WTC11 (cell line): ENCODE measurements around the gene INO80E. TPM values are rescaled to one million over a fixed set of nuclear protein-coding genes. Genes with fewer than 3 reads are reported as not detected.

Experiments
- ATAC-seq: fragments of 200-7000 bp; cut with Tn5 transposase; 2 replicates; pipeline ENCODE4 v1.10.0; 2021; ENCODE audit warnings: mild to moderate bottlenecking, moderate library complexity
- CTCF ChIA-PET: fragments of 300-600 bp; sonication (Branson Sonifier 250); formaldehyde crosslinking; loops from one replicate; lab custom pipeline; 2021; ENCODE audit warnings: antibody characterized with exemption; lab: Charles Lee
- POLR2A ChIA-PET: fragments of 350-600 bp; sonication (Branson Sonifier 250); formaldehyde crosslinking; loops from one replicate; lab custom pipeline; 2021; ENCODE audit warnings: antibody characterized with exemption; lab: Charles Lee
- DNase-seq: peaks from one replicate; pipeline ENCODE4 v3.0.0; 2021; ENCODE audit warnings: low spot score
- H3K27ac Mint-ChIP-seq: 2 replicates; pipeline ENCODE4 v1.8.0; 2021; ENCODE audit warnings: mixed read lengths
- H3K27me3 Mint-ChIP-seq: 2 replicates; pipeline ENCODE4 v1.8.0; 2021; ENCODE audit warnings: low read depth, mild to moderate bottlenecking, moderate library complexity, mixed read lengths
- H3K36me3 Mint-ChIP-seq: 2 replicates; pipeline ENCODE4 v1.8.0; 2021; ENCODE audit warnings: mixed read lengths
- H3K4me1 Mint-ChIP-seq: 2 replicates; pipeline ENCODE4 v1.8.0; 2022; ENCODE audit warnings: mixed read lengths
- H3K4me3 Mint-ChIP-seq: 2 replicates; pipeline ENCODE4 v1.8.0; 2021; ENCODE audit warnings: mild to moderate bottlenecking, moderate library complexity, mixed read lengths
- H3K9me3 Mint-ChIP-seq: 2 replicates; pipeline ENCODE4 v1.8.0; 2021; ENCODE audit warnings: mixed read lengths
- ATF1 ChIP-seq: sonication (generic); formaldehyde crosslinking; IDR thresholded peaks from 2 replicates; pipeline ENCODE4 v1.8.1; 2023; ENCODE audit warnings: mild to moderate bottlenecking, moderate library complexity, missing genetic modification reagents
- ATF3 ChIP-seq: sonication (generic); formaldehyde crosslinking; conservative IDR thresholded peaks from 2 replicates; pipeline ENCODE4 v1.8.1; 2022; ENCODE audit warnings: mild to moderate bottlenecking, missing genetic modification reagents
- CBFB ChIP-seq: sonication (generic); formaldehyde crosslinking; IDR thresholded peaks from 2 replicates; pipeline ENCODE4 v1.8.1; 2022; ENCODE audit warnings: mild to moderate bottlenecking, low read depth, missing genetic modification reagents
- CREM ChIP-seq: sonication (generic); formaldehyde crosslinking; IDR thresholded peaks from 2 replicates; pipeline ENCODE4 v1.8.1; 2022; ENCODE audit warnings: mild to moderate bottlenecking, missing genetic modification reagents, moderate library complexity
- E2F5 ChIP-seq: sonication (generic); formaldehyde crosslinking; IDR thresholded peaks from 2 replicates; pipeline ENCODE4 v1.8.1; 2022; ENCODE audit warnings: mild to moderate bottlenecking, moderate library complexity, missing genetic modification reagents
- ESRRA ChIP-seq: sonication (generic); formaldehyde crosslinking; IDR thresholded peaks from 2 replicates; pipeline ENCODE4 v1.8.1; 2022; ENCODE audit warnings: mild to moderate bottlenecking, missing genetic modification reagents, borderline replicate concordance
- FOXJ3 ChIP-seq: sonication (generic); formaldehyde crosslinking; IDR thresholded peaks from 2 replicates; pipeline ENCODE4 v1.9.0; 2021; ENCODE audit warnings: missing genetic modification reagents, mild to moderate bottlenecking, borderline replicate concordance
- FOXK1 ChIP-seq: sonication (generic); formaldehyde crosslinking; IDR thresholded peaks from 2 replicates; pipeline ENCODE4 v1.8.0; 2022; ENCODE audit warnings: mild to moderate bottlenecking, moderate library complexity, missing genetic modification reagents
- GTF2I ChIP-seq: fragments of 250-450 bp; sonication (Bioruptor Pico); conservative IDR thresholded peaks from 2 replicates; pipeline ENCODE4 v1.4.0; 2021; ENCODE audit warnings: mild to moderate bottlenecking
- HMGA2 ChIP-seq: fragments of 250-450 bp; sonication (Bioruptor Pico); IDR thresholded peaks from 2 replicates; pipeline ENCODE4 v1.4.0; 2021; ENCODE audit warnings: mild to moderate bottlenecking, moderate library complexity
- HMGXB4 ChIP-seq: sonication (generic); formaldehyde crosslinking; IDR thresholded peaks from 2 replicates; pipeline ENCODE4 v1.8.1; 2023; ENCODE audit warnings: mild to moderate bottlenecking, moderate library complexity, missing genetic modification reagents
- IRF2 ChIP-seq: sonication (generic); formaldehyde crosslinking; IDR thresholded peaks from 2 replicates; pipeline ENCODE4 v1.8.0; 2022; ENCODE audit warnings: low read depth, missing genetic modification reagents, borderline replicate concordance
- JAZF1 ChIP-seq: fragments of 250-450 bp; sonication (Bioruptor Pico); IDR thresholded peaks from 2 replicates; pipeline ENCODE4 v1.9.0; 2021; ENCODE audit warnings: moderate library complexity, mild to moderate bottlenecking, inconsistent platforms
- NFYB ChIP-seq: sonication (generic); formaldehyde crosslinking; conservative IDR thresholded peaks from 2 replicates; pipeline ENCODE4 v1.8.0; 2022; ENCODE audit warnings: low read depth, missing genetic modification reagents
- NR1H2 ChIP-seq: sonication (generic); formaldehyde crosslinking; IDR thresholded peaks from 2 replicates; pipeline ENCODE4 v1.9.0; 2021; ENCODE audit warnings: mild to moderate bottlenecking, moderate library complexity, missing genetic modification reagents
- NR2C2 ChIP-seq: sonication (generic); formaldehyde crosslinking; IDR thresholded peaks from 2 replicates; pipeline ENCODE4 v1.8.0; 2022; ENCODE audit warnings: mild to moderate bottlenecking, missing genetic modification reagents
- NR3C1 ChIP-seq: sonication (generic); formaldehyde crosslinking; conservative IDR thresholded peaks from 2 replicates; pipeline ENCODE4 v1.8.1; 2023; ENCODE audit warnings: low read depth, mild to moderate bottlenecking, missing genetic modification reagents
- PRRX2 ChIP-seq: fragments of 250-450 bp; sonication (Bioruptor Pico); IDR thresholded peaks from 2 replicates; pipeline ENCODE4 v1.8.0; 2021; ENCODE audit warnings: mild to moderate bottlenecking
- RORB ChIP-seq: fragments of 250-450 bp; sonication (Bioruptor Pico); IDR thresholded peaks from 2 replicates; pipeline ENCODE4 v1.9.0; 2021; ENCODE audit warnings: mild to moderate bottlenecking
- SP1 ChIP-seq: sonication (generic); formaldehyde crosslinking; conservative IDR thresholded peaks from 2 replicates; pipeline ENCODE4 v1.8.1; 2022; ENCODE audit warnings: missing genetic modification reagents
- TCF7 ChIP-seq: sonication (generic); formaldehyde crosslinking; IDR thresholded peaks from 2 replicates; pipeline ENCODE4 v1.8.0; 2022; ENCODE audit warnings: mild to moderate bottlenecking, low read depth, missing genetic modification reagents, moderate library complexity
- TP53 ChIP-seq: sonication (generic); formaldehyde crosslinking; IDR thresholded peaks from 2 replicates; pipeline ENCODE4 v1.8.1; 2023; ENCODE audit warnings: mild to moderate bottlenecking, missing genetic modification reagents
- USF1 ChIP-seq: sonication (generic); formaldehyde crosslinking; IDR thresholded peaks from 2 replicates; pipeline ENCODE4 v1.8.0; 2022; ENCODE audit warnings: mild to moderate bottlenecking, missing genetic modification reagents
- USF2 ChIP-seq: sonication (generic); formaldehyde crosslinking; IDR thresholded peaks from 2 replicates; pipeline ENCODE4 v1.8.1; 2023; ENCODE audit warnings: mild to moderate bottlenecking, missing genetic modification reagents, moderate library complexity
- ZBTB21 ChIP-seq: sonication (generic); formaldehyde crosslinking; IDR thresholded peaks from 2 replicates; pipeline ENCODE4 v1.8.1; 2023; ENCODE audit warnings: mild to moderate bottlenecking, missing genetic modification reagents, borderline replicate concordance
- ZBTB43 ChIP-seq: sonication (generic); formaldehyde crosslinking; IDR thresholded peaks from 2 replicates; pipeline ENCODE4 v1.8.1; 2023; ENCODE audit warnings: mild to moderate bottlenecking, missing genetic modification reagents
- ZNF121 ChIP-seq: sonication (generic); formaldehyde crosslinking; IDR thresholded peaks from 2 replicates; pipeline ENCODE4 v1.8.0; 2023; ENCODE audit warnings: missing genetic modification reagents
- ZNF219 ChIP-seq: sonication (generic); formaldehyde crosslinking; IDR thresholded peaks from 2 replicates; pipeline ENCODE4 v1.8.0; 2023; ENCODE audit warnings: missing genetic modification reagents, mild to moderate bottlenecking, borderline replicate concordance
- ZNF396 ChIP-seq: fragments of 250-450 bp; sonication (Bioruptor Pico); IDR thresholded peaks from 2 replicates; pipeline ENCODE4 v1.8.0; 2021; ENCODE audit warnings: mild to moderate bottlenecking, moderate library complexity, borderline replicate concordance
- ZNF425 ChIP-seq: fragments of 250-450 bp; sonication (Bioruptor Pico); conservative IDR thresholded peaks from 2 replicates; pipeline ENCODE4 v1.9.0; 2021; ENCODE audit warnings: mild to moderate bottlenecking
- ZNF671 ChIP-seq: fragments of 250-450 bp; sonication (Bioruptor Pico); IDR thresholded peaks from 2 replicates; pipeline ENCODE4 v1.8.0; 2021; ENCODE audit warnings: mild to moderate bottlenecking
- total RNA-seq: library from RNA; stranded (reverse); gene quantifications from 3 replicates; pipeline ENCODE4 v1.2.3, GENCODE V29; 2021

INO80E gene
- total RNA-seq, 1 experiment from 2014 or later, result 101 TPM

- Mint-ChIP-seq H3K27me3 (peaks cover 12% of the 10 kb centered on the region), H3K4me1 (peaks cover 13% of the 10 kb centered on the region), H3K9me3 (no peaks in the 10 kb centered on the region), H3K36me3 (no peaks in the 10 kb centered on the region)
- CTCF ChIA-PET, result interaction anchor here (0.7 to 1.1 kb wide), 2 partner anchors 15 to 129 kb away, joined by 3 read pairs; partner anchors contain the start of gene TAOK2
- ATAC-seq, result no peak
- POLR2A ChIA-PET, result no interaction called here
- TF ChIP-seq FOXJ3 (CRISPR knock-in tag), result no peak
- no peak for TF ChIP-seq NR1H2 (CRISPR knock-in tag)
- no peak for TF ChIP-seq ZNF671 (CRISPR knock-in tag)
- TF ChIP-seq HMGA2 (CRISPR knock-in tag), result no peak
- no peak for TF ChIP-seq ZBTB21 (CRISPR knock-in tag)
- no peak for TF ChIP-seq JAZF1 (CRISPR knock-in tag)
- no peak for TF ChIP-seq USF1 (CRISPR knock-in tag)
- no peak for TF ChIP-seq ZNF121
- no peak for TF ChIP-seq ZNF396 (CRISPR knock-in tag)
- no peak for TF ChIP-seq RORB (CRISPR knock-in tag)
- TF ChIP-seq ZBTB43 (CRISPR knock-in tag), result no peak
- TF ChIP-seq PRRX2, result no peak
- no peak for TF ChIP-seq E2F5 (CRISPR knock-in tag)
- no peak for TF ChIP-seq ATF3 (CRISPR knock-in tag)
- TF ChIP-seq FOXK1 (CRISPR knock-in tag), result no peak
- no peak for TF ChIP-seq GTF2I (CRISPR knock-in tag)
- TF ChIP-seq HMGXB4 (CRISPR knock-in tag), result no peak
- no peak for TF ChIP-seq USF2
- TF ChIP-seq ZNF219 (CRISPR knock-in tag), result no peak
- no peak for TF ChIP-seq SP1
- TF ChIP-seq, all 79 proteins: peak for 0
- DNase-seq, result no peak
- no peak overlapping the region for H3K27ac Mint-ChIP-seq
- H3K4me3 Mint-ChIP-seq, result no peak overlapping the region
Measured at GRCh38 chr16:29958756-29959155, 37.3 kb upstream of the INO80E start.

GRCh38 chr16:29959293-29959692 lies 36.7 kb upstream of the INO80E start:
- DNase-seq (no peak), ATAC-seq (no peak)
- peaks cover 13% of the 10 kb centered on the region for H3K4me1 Mint-ChIP-seq
- H3K27ac Mint-ChIP-seq, result no peak overlapping the region
- peaks cover 12% of the 10 kb centered on the region for H3K27me3 Mint-ChIP-seq
- ChIA-PET POLR2A (no interaction called here), CTCF (interaction anchor here (1.1 kb wide), 1 partner anchor 14 kb away, joined by 3 read pairs; the partner anchor contains the start of gene TAOK2)
- no peak overlapping the region for H3K4me3 Mint-ChIP-seq
- no peaks in the 10 kb centered on the region for H3K36me3 Mint-ChIP-seq
- no peaks in the 10 kb centered on the region for H3K9me3 Mint-ChIP-seq
- no peak for TF ChIP-seq TCF7
- TF ChIP-seq NR1H2 (CRISPR knock-in tag), result no peak
- no peak for TF ChIP-seq RORB (CRISPR knock-in tag)
- no peak for TF ChIP-seq NR2C2 (CRISPR knock-in tag)
- no peak for TF ChIP-seq NR3C1 (CRISPR knock-in tag)
- TF ChIP-seq CREM (CRISPR knock-in tag), result no peak
- TF ChIP-seq ATF1 (CRISPR knock-in tag), result no peak
- no peak for TF ChIP-seq CBFB
- no peak for TF ChIP-seq NFYB (CRISPR knock-in tag)
- TF ChIP-seq TP53 (CRISPR knock-in tag), result no peak
- TF ChIP-seq ZNF425 (CRISPR knock-in tag), result no peak
- TF ChIP-seq ESRRA (CRISPR knock-in tag), result no peak
- TF ChIP-seq ZNF219 (CRISPR knock-in tag), result no peak
- TF ChIP-seq IRF2 (CRISPR knock-in tag), result no peak
- no peak for TF ChIP-seq FOXJ3 (CRISPR knock-in tag)
